Measurements from ENCODE around the gene FAN1. TPM values are rescaled to one million over a fixed set of nuclear protein-coding genes. Genes with fewer than 3 reads are reported as not detected.

FAN1 gene
- total RNA-seq, 3 donors from 2014 or later: 15.2 to 27.5 (median 20.4) TPM

- H3K36me3 ChIP-seq (ENCODE audit: low read depth): no peaks in the 10 kb centered on the region
- DNase-seq: peak in 1 of 3 donors; percentile 18
- no peaks in the 10 kb centered on the region for H3K9me3 ChIP-seq
- H3K4me1 ChIP-seq (ENCODE audit: low read depth): no peaks in the 10 kb centered on the region
- H3K4me3 ChIP-seq: no peak overlapping the region
- intact Hi-C loops (cut with DNase I, micrococcal nuclease): no loop called here
- TF ChIP-seq, protein P1, sequence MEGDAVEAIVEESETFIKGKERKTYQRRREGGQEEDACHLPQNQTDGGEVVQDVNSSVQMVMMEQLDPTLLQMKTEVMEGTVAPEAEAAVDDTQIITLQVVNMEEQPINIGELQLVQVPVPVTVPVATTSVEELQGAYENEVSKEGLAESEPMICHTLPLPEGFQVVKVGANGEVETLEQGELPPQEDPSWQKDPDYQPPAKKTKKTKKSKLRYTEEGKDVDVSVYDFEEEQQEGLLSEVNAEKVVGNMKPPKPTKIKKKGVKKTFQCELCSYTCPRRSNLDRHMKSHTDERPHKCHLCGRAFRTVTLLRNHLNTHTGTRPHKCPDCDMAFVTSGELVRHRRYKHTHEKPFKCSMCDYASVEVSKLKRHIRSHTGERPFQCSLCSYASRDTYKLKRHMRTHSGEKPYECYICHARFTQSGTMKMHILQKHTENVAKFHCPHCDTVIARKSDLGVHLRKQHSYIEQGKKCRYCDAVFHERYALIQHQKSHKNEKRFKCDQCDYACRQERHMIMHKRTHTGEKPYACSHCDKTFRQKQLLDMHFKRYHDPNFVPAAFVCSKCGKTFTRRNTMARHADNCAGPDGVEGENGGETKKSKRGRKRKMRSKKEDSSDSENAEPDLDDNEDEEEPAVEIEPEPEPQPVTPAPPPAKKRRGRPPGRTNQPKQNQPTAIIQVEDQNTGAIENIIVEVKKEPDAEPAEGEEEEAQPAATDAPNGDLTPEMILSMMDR (IDR thresholded peaks at IDR 0.05): no peak
- ATAC-seq: no peak
These were observed 16.3 kb downstream of the FAN1 start for GRCh38 chr15:30919877-30920550.

DNA sequence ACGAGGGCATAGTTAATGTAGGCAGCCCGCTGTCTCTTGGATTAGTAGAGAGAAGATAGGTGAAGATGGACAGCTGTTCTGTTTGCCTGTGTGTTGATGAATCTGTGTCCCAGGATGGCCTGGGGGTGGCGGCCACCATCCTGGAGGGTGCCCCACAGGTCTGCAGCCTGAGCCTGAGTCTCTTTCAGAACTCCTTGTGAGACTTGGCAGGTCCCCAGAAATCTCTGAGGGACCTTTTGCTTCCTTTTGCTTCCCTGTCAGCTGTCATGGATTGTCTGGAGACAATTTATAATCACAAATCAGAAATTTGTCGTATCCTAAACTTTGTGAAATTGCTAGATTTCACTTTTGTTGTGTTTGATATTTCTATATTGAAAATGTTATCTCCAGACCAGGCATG is 17.4 kb downstream of the FAN1 start:
- no peak for DNase-seq
- H3K9me3 ChIP-seq: no peaks in the 10 kb centered on the region
- TF ChIP-seq, protein P1 (IDR thresholded peaks at IDR 0.05): no peak
- no peak for ATAC-seq
- H3K4me1 ChIP-seq (ENCODE audit: low read depth): no peaks in the 10 kb centered on the region
- no peak overlapping the region for H3K4me3 ChIP-seq
- H3K36me3 ChIP-seq (ENCODE audit: low read depth): no peaks in the 10 kb centered on the region
- intact Hi-C loops (cut with DNase I, micrococcal nuclease): no loop called here

DNA sequence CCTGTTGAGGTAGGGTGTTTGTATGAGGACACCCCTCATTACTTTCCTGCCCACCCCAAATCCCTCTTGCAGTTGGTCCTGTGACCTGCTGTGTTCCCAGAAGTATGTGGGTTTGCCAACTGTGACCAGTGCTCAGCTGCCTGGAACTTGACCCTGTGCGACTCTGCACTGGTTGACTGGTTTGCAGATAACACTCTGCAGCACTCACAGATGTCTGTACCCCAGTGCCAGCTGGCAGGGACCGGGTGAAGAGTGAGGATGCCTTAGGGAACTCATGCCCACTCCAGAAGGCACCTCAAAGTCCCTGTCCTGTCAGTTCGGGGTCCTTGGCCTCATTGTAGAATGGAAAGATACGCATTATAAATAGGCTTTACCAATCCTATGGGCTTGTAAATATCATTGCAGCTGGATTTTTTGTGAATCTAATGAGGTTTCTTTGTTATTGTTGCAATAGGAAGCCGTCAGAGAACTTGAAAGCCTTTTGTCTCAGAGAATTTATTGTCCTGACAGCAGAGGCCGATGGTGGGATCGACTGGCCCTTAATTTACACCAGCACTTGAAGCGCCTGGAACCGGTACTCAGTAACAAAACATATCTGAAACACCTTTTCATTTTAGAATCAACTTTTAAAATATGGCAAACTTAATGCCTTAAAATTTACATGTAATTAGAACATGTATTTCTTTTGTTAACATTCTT is 18.2 kb downstream of the FAN1 start:
- peak; percentile 8 for ATAC-seq
- no peaks in the 10 kb centered on the region for H3K36me3 ChIP-seq (ENCODE audit: low read depth)
- no peak for DNase-seq

GRCh38 chr15:30922480-30923311 is 19.0 kb downstream of the FAN1 start:
- DNase-seq: peak in 1 of 3 donors; percentile 51
- no peak overlapping the region for H3K4me3 ChIP-seq
- H3K4me1 ChIP-seq (ENCODE audit: low read depth): no peaks in the 10 kb centered on the region
- ATAC-seq: peak; percentile 76
- no peaks in the 10 kb centered on the region for H3K9me3 ChIP-seq
- H3K36me3 ChIP-seq (ENCODE audit: low read depth): no peaks in the 10 kb centered on the region
- TF ChIP-seq, protein P1 (IDR thresholded peaks at IDR 0.05): no peak
- intact Hi-C loops (cut with DNase I, micrococcal nuclease): no loop called here

More for the DNA sequence above, 18.2 kb downstream of the FAN1 start:
- TF ChIP-seq, protein P1 (IDR thresholded peaks at IDR 0.05): no peak
- H3K4me3 ChIP-seq: no peak overlapping the region
- intact Hi-C loops (cut with DNase I, micrococcal nuclease): no loop called here
- no peaks in the 10 kb centered on the region for H3K4me1 ChIP-seq (ENCODE audit: low read depth)
- H3K9me3 ChIP-seq: no peaks in the 10 kb centered on the region

GRCh38 chr15:30923429-30923828 is 19.7 kb downstream of the FAN1 start:
- DNase-seq (no peak), ATAC-seq (peak; percentile 69)
- Histone ChIP-seq H3K36me3 (ENCODE audit: low read depth) (no peaks in the 10 kb centered on the region), H3K4me1 (ENCODE audit: low read depth) (no peaks in the 10 kb centered on the region), H3K9me3 (no peaks in the 10 kb centered on the region), H3K4me3 (no peak overlapping the region)
- intact Hi-C loops (cut with DNase I, micrococcal nuclease): no loop called here
- TF ChIP-seq, protein P1 (IDR thresholded peaks at IDR 0.05): no peak

Data from mucosa of descending colon (tissue), 3 donors.